Measurements from ENCODE around the gene DNAI2. TPM values are rescaled to one million over a fixed set of nuclear protein-coding genes. Genes with fewer than 3 reads are reported as not detected.

Gene DNAI2
- total and polyA plus RNA-seq, 9 of the 15 experiments (the other 6 are each of a cell fraction or from before 2014, with no cell fraction given) = not detected

DNA sequence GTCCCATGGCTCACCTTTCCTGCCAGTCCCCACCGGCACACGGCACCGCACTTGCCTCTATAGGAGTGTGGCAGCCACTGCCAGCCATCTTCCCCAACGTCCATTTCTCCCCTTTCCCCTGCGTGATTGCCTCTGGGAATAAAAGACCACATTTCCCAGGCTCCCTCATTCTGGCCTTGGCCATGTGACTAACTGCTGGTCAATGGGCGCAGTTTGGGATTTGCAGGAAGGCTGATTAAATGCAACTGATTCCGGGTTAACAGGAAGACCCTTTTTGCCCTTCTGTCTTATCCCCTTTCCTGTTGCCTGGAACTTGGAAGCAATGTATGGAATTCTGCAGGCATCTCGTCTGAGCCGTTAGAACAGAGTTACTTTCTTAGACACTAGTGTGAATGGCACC, 84.7 kb downstream of the DNAI2 start (continued):
- TF ChIP-seq, protein P1, sequence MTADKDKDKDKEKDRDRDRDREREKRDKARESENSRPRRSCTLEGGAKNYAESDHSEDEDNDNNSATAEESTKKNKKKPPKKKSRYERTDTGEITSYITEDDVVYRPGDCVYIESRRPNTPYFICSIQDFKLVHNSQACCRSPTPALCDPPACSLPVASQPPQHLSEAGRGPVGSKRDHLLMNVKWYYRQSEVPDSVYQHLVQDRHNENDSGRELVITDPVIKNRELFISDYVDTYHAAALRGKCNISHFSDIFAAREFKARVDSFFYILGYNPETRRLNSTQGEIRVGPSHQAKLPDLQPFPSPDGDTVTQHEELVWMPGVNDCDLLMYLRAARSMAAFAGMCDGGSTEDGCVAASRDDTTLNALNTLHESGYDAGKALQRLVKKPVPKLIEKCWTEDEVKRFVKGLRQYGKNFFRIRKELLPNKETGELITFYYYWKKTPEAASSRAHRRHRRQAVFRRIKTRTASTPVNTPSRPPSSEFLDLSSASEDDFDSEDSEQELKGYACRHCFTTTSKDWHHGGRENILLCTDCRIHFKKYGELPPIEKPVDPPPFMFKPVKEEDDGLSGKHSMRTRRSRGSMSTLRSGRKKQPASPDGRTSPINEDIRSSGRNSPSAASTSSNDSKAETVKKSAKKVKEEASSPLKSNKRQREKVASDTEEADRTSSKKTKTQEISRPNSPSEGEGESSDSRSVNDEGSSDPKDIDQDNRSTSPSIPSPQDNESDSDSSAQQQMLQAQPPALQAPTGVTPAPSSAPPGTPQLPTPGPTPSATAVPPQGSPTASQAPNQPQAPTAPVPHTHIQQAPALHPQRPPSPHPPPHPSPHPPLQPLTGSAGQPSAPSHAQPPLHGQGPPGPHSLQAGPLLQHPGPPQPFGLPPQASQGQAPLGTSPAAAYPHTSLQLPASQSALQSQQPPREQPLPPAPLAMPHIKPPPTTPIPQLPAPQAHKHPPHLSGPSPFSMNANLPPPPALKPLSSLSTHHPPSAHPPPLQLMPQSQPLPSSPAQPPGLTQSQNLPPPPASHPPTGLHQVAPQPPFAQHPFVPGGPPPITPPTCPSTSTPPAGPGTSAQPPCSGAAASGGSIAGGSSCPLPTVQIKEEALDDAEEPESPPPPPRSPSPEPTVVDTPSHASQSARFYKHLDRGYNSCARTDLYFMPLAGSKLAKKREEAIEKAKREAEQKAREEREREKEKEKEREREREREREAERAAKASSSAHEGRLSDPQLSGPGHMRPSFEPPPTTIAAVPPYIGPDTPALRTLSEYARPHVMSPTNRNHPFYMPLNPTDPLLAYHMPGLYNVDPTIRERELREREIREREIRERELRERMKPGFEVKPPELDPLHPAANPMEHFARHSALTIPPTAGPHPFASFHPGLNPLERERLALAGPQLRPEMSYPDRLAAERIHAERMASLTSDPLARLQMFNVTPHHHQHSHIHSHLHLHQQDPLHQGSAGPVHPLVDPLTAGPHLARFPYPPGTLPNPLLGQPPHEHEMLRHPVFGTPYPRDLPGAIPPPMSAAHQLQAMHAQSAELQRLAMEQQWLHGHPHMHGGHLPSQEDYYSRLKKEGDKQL (CRISPR knock-in tag; IDR thresholded peaks at IDR 0.05; ENCODE audit: borderline replicate concordance) = no peak
- TF ChIP-seq SREBF1 (IDR thresholded peaks at IDR 0.05; ENCODE audit: borderline replicate concordance, low read depth, low read length) (no peak), RAD51 (IDR thresholded peaks at IDR 0.05; ENCODE audit: borderline replicate concordance, low read depth) (peak; percentile 77)
- TF ChIP-seq, protein P2, sequence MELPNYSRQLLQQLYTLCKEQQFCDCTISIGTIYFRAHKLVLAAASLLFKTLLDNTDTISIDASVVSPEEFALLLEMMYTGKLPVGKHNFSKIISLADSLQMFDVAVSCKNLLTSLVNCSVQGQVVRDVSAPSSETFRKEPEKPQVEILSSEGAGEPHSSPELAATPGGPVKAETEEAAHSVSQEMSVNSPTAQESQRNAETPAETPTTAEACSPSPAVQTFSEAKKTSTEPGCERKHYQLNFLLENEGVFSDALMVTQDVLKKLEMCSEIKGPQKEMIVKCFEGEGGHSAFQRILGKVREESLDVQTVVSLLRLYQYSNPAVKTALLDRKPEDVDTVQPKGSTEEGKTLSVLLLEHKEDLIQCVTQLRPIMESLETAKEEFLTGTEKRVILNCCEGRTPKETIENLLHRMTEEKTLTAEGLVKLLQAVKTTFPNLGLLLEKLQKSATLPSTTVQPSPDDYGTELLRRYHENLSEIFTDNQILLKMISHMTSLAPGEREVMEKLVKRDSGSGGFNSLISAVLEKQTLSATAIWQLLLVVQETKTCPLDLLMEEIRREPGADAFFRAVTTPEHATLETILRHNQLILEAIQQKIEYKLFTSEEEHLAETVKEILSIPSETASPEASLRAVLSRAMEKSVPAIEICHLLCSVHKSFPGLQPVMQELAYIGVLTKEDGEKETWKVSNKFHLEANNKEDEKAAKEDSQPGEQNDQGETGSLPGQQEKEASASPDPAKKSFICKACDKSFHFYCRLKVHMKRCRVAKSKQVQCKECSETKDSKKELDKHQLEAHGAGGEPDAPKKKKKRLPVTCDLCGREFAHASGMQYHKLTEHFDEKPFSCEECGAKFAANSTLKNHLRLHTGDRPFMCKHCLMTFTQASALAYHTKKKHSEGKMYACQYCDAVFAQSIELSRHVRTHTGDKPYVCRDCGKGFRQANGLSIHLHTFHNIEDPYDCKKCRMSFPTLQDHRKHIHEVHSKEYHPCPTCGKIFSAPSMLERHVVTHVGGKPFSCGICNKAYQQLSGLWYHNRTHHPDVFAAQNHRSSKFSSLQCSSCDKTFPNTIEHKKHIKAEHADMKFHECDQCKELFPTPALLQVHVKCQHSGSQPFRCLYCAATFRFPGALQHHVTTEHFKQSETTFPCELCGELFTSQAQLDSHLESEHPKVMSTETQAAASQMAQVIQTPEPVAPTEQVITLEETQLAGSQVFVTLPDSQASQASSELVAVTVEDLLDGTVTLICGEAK (IDR thresholded peaks at IDR 0.05) = peak; percentile 91
- TF ChIP-seq, protein P2 (CRISPR knock-in tag; IDR thresholded peaks at IDR 0.05) = no peak

Measured in K562 (cell line).